Ureter (tissue), 1 donor: ENCODE measurements around the gene CD300E. TPM values are rescaled to one million over a fixed set of nuclear protein-coding genes. Genes with fewer than 3 reads are reported as not detected.
"Not testable (repeated sequence)": the region's sequence is repeated elsewhere in the genome, so short reads cannot be mapped to it uniquely, and the experiment has no call there.

Experiments
- DNase-seq: peaks from one replicate; pipeline ENCODE4 v3.0.0-alpha.2; 2020; ENCODE audit warnings: low spot score
- total RNA-seq: library from RNA; stranded (reverse); gene quantifications from one replicate; pipeline ENCODE4 v1.2.4, GENCODE V29; 2023
- donor health status: DM: yes; HTN: yes; CAD: no.

CD300E gene
- total RNA-seq, 1 donor from 2014 or later = 0.73 TPM

GRCh38 chr17:74635418-74635817, 11.9 kb upstream of the CD300E start:
- DNase-seq = no peak

- no peak for DNase-seq
These were observed 9.8 kb upstream of the CD300E start for GRCh38 chr17:74633326-74633725.

GRCh38 chr17:74632617-74633016, 9.1 kb upstream of the CD300E start:
- no peak for DNase-seq

- no peak for DNase-seq
These were observed 8.2 kb upstream of the CD300E start for GRCh38 chr17:74631468-74632450.

- DNase-seq = not testable (repeated sequence)
These were observed 6.7 kb upstream of the CD300E start for GRCh38 chr17:74630251-74630650.

- DNase-seq = no peak
These were observed 2.1 kb upstream of the CD300E start for GRCh38 chr17:74625661-74626060.

GRCh38 chr17:74624131-74624530, 593 bp upstream of the CD300E start:
- no peak for DNase-seq

GRCh38 chr17:74619077-74619673, 4.4 kb downstream of the CD300E start:
- no peak for DNase-seq

- DNase-seq = no peak
These were observed 5.1 kb downstream of the CD300E start for GRCh38 chr17:74618451-74618850.

GRCh38 chr17:74616696-74617095, 6.8 kb downstream of the CD300E start:
- no peak for DNase-seq

GRCh38 chr17:74612046-74612445, 11.5 kb downstream of the CD300E start:
- no peak for DNase-seq

GRCh38 chr17:74610108-74610507, 13.4 kb downstream of the CD300E start:
- DNase-seq = no peak

- no peak for DNase-seq
These were observed 15.0 kb downstream of the CD300E start for GRCh38 chr17:74608511-74608910.

- DNase-seq = no peak
These were observed 16.3 kb downstream of the CD300E start for GRCh38 chr17:74607221-74607620.

GRCh38 chr17:74606050-74606449, 17.5 kb downstream of the CD300E start:
- no peak for DNase-seq

- DNase-seq = no peak
These were observed 18.2 kb downstream of the CD300E start for GRCh38 chr17:74605361-74605760.

- DNase-seq = no peak
These were observed 18.8 kb downstream of the CD300E start for GRCh38 chr17:74604761-74605160.

GRCh38 chr17:74604200-74604599, 19.3 kb downstream of the CD300E start:
- no peak for DNase-seq

- DNase-seq = no peak
These were observed 19.8 kb downstream of the CD300E start for GRCh38 chr17:74603746-74604145.

GRCh38 chr17:74603037-74603635, 20.4 kb downstream of the CD300E start:
- no peak for DNase-seq

GRCh38 chr17:74601944-74602572, 21.5 kb downstream of the CD300E start:
- no peak for DNase-seq

GRCh38 chr17:74599448-74599939, 24.0 kb downstream of the CD300E start:
- DNase-seq = no peak
